Osteocyte (in vitro differentiated cells): ENCODE data around the gene THSD7A. TPM values are rescaled to one million over a fixed set of nuclear protein-coding genes. Genes with fewer than 3 reads are reported as not detected.

Source experiments
- DNase-seq: peaks from one replicate; pipeline ENCODE4 v3.0.0; 2021; ENCODE audit warnings: mixed read lengths; ENCODE audit not compliant: unreplicated experiment; ENCODE audit errors: extremely low spot score
- H3K27ac Mint-ChIP-seq: one replicate; pipeline ENCODE4 v1.8.0; 2021; ENCODE audit warnings: mild to moderate bottlenecking, mixed read lengths; ENCODE audit not compliant: unreplicated experiment
- H3K27me3 Mint-ChIP-seq: one replicate; pipeline ENCODE4 v1.8.0; 2021; ENCODE audit warnings: mixed read lengths; ENCODE audit not compliant: unreplicated experiment
- H3K36me3 Mint-ChIP-seq: one replicate; pipeline ENCODE4 v1.8.0; 2021; ENCODE audit warnings: mixed read lengths; ENCODE audit not compliant: unreplicated experiment
- H3K4me1 Mint-ChIP-seq: one replicate; pipeline ENCODE4 v1.8.0; 2021; ENCODE audit warnings: mixed read lengths; ENCODE audit not compliant: unreplicated experiment
- H3K4me3 Mint-ChIP-seq: one replicate; pipeline ENCODE4 v1.8.0; 2021; ENCODE audit warnings: mild to moderate bottlenecking, moderate library complexity, mixed read lengths; ENCODE audit not compliant: unreplicated experiment
- H3K9me3 Mint-ChIP-seq: one replicate; pipeline ENCODE4 v1.8.0; 2021; ENCODE audit warnings: mixed read lengths; ENCODE audit not compliant: unreplicated experiment
- total RNA-seq: library from RNA; stranded (reverse); gene quantifications from 2 replicates; pipeline ENCODE4 v1.2.1, GENCODE V29; 2021
- TF ChIP-seq, protein P1 (sequence below): fragments of 200-600 bp; sonication (generic); IDR thresholded peaks from 2 replicates; pipeline ENCODE4 v1.5.0; 2021; ENCODE audit warnings: antibody characterized with exemption, mild to moderate bottlenecking, moderate library complexity

THSD7A gene
- total RNA-seq, 1 donor from 2014 or later, result 2.0 TPM

DNA sequence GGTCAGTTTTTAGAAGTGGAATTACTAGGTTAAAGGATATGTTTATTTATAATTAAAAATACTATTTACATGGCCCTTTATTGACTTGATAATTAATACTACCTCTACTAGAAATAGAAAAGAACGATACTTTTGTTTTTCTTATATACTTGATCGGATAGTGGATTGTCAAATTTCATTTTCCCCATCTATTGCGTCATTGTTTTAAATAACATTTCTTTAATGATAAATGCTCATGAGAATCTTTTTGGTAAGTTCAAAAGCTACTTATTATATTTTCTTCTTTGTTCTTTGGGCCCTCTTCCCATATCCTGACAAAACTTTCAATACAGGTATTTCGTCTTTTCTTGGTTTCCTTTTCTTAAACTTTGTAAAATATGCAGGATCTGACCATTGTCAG is 465.9 kb downstream of the THSD7A start:
- H3K27ac Mint-ChIP-seq, result no peak overlapping the region
- no peak for DNase-seq
- H3K27me3 Mint-ChIP-seq, result peaks cover 24% of the 10 kb centered on the region
- peaks cover 5% of the 10 kb centered on the region for H3K4me1 Mint-ChIP-seq
- no peaks in the 10 kb centered on the region for H3K9me3 Mint-ChIP-seq
- no peaks in the 10 kb centered on the region for H3K36me3 Mint-ChIP-seq
- TF ChIP-seq, protein P1, sequence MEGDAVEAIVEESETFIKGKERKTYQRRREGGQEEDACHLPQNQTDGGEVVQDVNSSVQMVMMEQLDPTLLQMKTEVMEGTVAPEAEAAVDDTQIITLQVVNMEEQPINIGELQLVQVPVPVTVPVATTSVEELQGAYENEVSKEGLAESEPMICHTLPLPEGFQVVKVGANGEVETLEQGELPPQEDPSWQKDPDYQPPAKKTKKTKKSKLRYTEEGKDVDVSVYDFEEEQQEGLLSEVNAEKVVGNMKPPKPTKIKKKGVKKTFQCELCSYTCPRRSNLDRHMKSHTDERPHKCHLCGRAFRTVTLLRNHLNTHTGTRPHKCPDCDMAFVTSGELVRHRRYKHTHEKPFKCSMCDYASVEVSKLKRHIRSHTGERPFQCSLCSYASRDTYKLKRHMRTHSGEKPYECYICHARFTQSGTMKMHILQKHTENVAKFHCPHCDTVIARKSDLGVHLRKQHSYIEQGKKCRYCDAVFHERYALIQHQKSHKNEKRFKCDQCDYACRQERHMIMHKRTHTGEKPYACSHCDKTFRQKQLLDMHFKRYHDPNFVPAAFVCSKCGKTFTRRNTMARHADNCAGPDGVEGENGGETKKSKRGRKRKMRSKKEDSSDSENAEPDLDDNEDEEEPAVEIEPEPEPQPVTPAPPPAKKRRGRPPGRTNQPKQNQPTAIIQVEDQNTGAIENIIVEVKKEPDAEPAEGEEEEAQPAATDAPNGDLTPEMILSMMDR, result no peak
- H3K4me3 Mint-ChIP-seq, result no peak overlapping the region

DNA sequence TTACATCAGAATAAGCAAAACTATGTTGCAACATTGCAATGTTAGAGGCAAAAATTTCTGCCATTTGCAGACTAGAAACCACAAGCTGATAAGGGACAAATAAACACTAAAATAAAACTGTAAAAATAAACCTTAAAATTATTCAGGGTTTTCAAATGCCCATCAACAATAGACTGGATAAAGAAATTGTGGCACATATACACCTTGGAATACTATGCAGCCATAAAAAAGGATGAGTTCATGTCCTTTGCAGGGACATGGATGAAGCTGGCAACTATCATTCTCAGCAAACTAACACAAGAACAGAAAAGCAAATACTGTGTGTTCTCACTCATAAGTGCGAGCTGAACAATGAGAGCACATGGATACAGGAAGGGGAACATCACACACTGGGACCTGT is 473.4 kb downstream of the THSD7A start:
- Mint-ChIP-seq H3K27ac (no peak overlapping the region), H3K27me3 (peaks cover 5% of the 10 kb centered on the region), H3K4me1 (peaks cover 15% of the 10 kb centered on the region), H3K36me3 (peaks cover 2% of the 10 kb centered on the region), H3K9me3 (peaks cover 5% of the 10 kb centered on the region), H3K4me3 (no peak overlapping the region)
- TF ChIP-seq, protein P1, result no peak
- no peak for DNase-seq

DNA sequence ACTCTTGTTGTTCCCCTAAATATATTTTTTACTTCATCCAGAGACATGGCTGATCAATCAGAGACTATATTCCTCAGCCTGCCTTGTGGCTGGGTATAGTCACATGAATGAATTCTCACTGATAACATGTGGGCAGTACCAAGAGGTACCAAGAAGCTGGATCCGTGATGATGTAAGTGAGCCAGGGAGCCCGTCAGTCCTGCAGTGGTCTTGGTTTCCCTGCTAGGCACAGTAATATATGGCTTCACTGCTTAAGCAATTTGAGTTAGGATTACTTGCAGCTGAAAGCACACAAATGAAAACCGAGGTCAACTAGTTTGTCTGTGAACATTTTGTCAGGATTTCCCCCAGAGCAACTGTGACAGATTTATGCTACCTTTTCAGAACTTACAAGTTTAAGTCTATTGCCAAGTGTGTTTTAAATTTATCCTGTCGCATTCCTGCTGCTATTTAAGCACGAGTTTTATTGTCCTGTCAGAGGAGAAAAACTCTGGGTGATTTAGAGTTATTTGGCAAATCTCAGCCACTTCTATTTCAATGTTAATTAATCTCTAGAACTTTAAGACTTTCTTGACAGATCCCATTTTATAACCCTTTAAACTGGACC is 476.5 kb downstream of the THSD7A start:
- TF ChIP-seq, protein P1, result no peak
- peaks cover 21% of the 10 kb centered on the region for H3K9me3 Mint-ChIP-seq
- peaks cover 12% of the 10 kb centered on the region for H3K27me3 Mint-ChIP-seq
- H3K4me3 Mint-ChIP-seq, result no peak overlapping the region
- peaks cover 5% of the 10 kb centered on the region for H3K4me1 Mint-ChIP-seq
- no peak for DNase-seq
- H3K27ac Mint-ChIP-seq, result no peak overlapping the region
- H3K36me3 Mint-ChIP-seq, result peaks cover 8% of the 10 kb centered on the region

DNA sequence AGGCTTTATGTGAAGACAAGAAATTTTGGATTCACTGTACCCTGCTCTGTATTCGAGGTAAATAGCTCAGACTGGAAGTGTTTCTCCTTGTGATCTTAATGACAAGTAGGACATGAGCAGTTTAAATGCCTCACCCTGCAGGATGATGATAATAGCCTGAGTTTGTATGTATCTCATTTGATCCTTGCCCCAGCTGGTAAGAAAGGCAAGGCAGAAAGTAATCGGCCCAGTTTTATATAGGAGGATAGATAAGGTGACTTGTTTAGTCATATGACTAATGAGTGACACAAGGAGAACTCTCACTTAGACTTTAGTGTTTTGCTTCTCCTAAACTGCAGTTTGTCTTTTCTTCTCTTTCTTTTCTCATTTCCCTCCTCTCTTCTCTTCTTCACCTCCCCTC is 485.7 kb downstream of the THSD7A start:
- Mint-ChIP-seq H3K9me3 (peaks cover 17% of the 10 kb centered on the region), H3K27me3 (peaks cover 4% of the 10 kb centered on the region), H3K36me3 (peaks cover 5% of the 10 kb centered on the region), H3K4me1 (peaks cover 39% of the 10 kb centered on the region), H3K27ac (peak overlapping the region; percentile 83), H3K4me3 (no peak overlapping the region)
- no peak for DNase-seq
- TF ChIP-seq, protein P1, result no peak

DNA sequence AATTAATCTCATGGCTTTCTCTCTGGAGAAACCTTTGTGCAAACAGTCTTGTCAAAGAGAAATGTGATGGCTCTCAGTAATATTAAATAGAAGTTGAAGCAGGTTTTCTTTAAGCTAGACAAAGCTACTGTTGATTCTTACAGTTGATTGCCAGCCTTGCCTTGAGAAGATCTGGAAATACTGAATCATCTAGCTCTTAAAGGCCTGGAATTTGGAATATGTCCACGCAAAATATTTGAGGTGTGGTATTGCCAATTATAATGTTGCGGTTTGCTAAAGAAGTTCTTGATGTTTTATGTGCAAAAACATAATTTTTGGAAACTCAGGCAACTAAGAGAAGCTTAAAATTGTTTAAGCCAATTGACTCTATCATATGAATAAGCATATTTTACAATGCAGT is 486.4 kb downstream of the THSD7A start:
- peaks cover 2% of the 10 kb centered on the region for H3K36me3 Mint-ChIP-seq
- H3K9me3 Mint-ChIP-seq, result peaks cover 10% of the 10 kb centered on the region
- H3K27me3 Mint-ChIP-seq, result peaks cover 2% of the 10 kb centered on the region
- H3K4me1 Mint-ChIP-seq, result peaks cover 43% of the 10 kb centered on the region
- DNase-seq, result no peak
- TF ChIP-seq, protein P1, result no peak
- H3K27ac Mint-ChIP-seq, result peak overlapping the region; percentile 83
- no peak overlapping the region for H3K4me3 Mint-ChIP-seq
